CD14-positive monocyte (primary cell): ENCODE measurements around the gene GTF3A. TPM values are rescaled to one million over a fixed set of nuclear protein-coding genes. Genes with fewer than 3 reads are reported as not detected.

Experiments used
- DNase-seq, 3 donors: peaks; one replicate each; pipeline ENCODE4 v3.0.0-alpha.2; 2011 to 2022
- H2AFZ ChIP-seq: 2 replicates; pipeline ENCODE4 v1.6.0; 2012; ENCODE audit warnings: mild to moderate bottlenecking, low read depth, low read length, inconsistent platforms; ENCODE audit not compliant: insufficient read depth, poor library complexity, severe bottlenecking
- H3K27ac ChIP-seq, 2 donors: 1 replicate in 1 of 2; 2 replicates in 1 of 2; pipeline ENCODE4 v1.5.1; 2012 to 2013; ENCODE audit warnings: low read length in 2 of 2, control low read depth in 1 of 2, inconsistent platforms in 1 of 2, low read depth in 1 of 2, mild to moderate bottlenecking in 1 of 2
- H3K27me3 ChIP-seq, 2 donors: one replicate each; pipeline versions ENCODE4 v1.6.0 to v1.6.1; 2011 to 2013; ENCODE audit warnings: low read length in 2 of 2; ENCODE audit not compliant: control insufficient read depth in 2 of 2, insufficient read depth in 2 of 2
- H3K36me3 ChIP-seq, 2 donors: replicated peaks in 1 of 2; 1 replicate in 1 of 2; 2 replicates in 1 of 2; pipeline versions ENCODE4 v1.5.1 to v1.6.1; 2012 to 2013; ENCODE audit warnings: low read length in 2 of 2, control low read depth in 1 of 2, inconsistent platforms in 1 of 2, mild to moderate bottlenecking in 1 of 2; ENCODE audit not compliant: insufficient read depth in 2 of 2, control insufficient read depth in 1 of 2
- H3K4me1 ChIP-seq, 2 donors: 1 replicate in 1 of 2; 2 replicates in 1 of 2; pipeline versions ENCODE4 v1.5.1 to v1.6.1; 2012 to 2013; ENCODE audit warnings: low read length in 2 of 2, control low read depth in 1 of 2, inconsistent platforms in 1 of 2, mild to moderate bottlenecking in 1 of 2, moderate library complexity in 1 of 2; ENCODE audit not compliant: insufficient read depth in 2 of 2, control insufficient read depth in 1 of 2
- H3K4me2 ChIP-seq: replicated peaks from 2 replicates; pipeline ENCODE3; 2012; ENCODE audit warnings: low read length, moderate library complexity, mild to moderate bottlenecking; ENCODE audit not compliant: poor library complexity, severe bottlenecking; ENCODE audit errors: extremely low read depth
- H3K4me3 ChIP-seq, 3 experiments: fragments of 200-600 bp in 1 of 3; sonication (generic) in 1 of 3; replicated peaks in 1 of 3; 1 replicate in 2 of 3; 2 replicates in 1 of 3; pipeline ENCODE4 v1.5.1; 2011 to 2013; ENCODE audit warnings: low read length in 3 of 3, mild to moderate bottlenecking in 3 of 3, control low read depth in 2 of 3, low read depth in 2 of 3, inconsistent platforms in 1 of 3, moderate library complexity in 1 of 3
- H3K79me2 ChIP-seq: 2 replicates; pipeline ENCODE4 v1.6.0; 2012; ENCODE audit warnings: mild to moderate bottlenecking, control low read depth, inconsistent platforms, low read length, moderate library complexity; ENCODE audit not compliant: insufficient read depth
- H3K9ac ChIP-seq: 2 replicates; pipeline ENCODE4 v1.6.0; 2017; ENCODE audit warnings: low read length, mild to moderate bottlenecking; ENCODE audit not compliant: insufficient read depth, poor library complexity, severe bottlenecking
- H3K9me3 ChIP-seq, 2 donors: replicated peaks in 1 of 2; 1 replicate in 1 of 2; 2 replicates in 1 of 2; pipeline versions ENCODE4 v1.5.1 to v1.6.1; 2012 to 2013; ENCODE audit warnings: low read length in 2 of 2, control low read depth in 1 of 2; ENCODE audit not compliant: control insufficient read depth in 1 of 2, insufficient read depth in 1 of 2
- H4K20me1 ChIP-seq: 2 replicates; pipeline ENCODE4 v1.6.0; 2012; ENCODE audit warnings: mild to moderate bottlenecking, low read length, control low read depth, moderate library complexity; ENCODE audit not compliant: insufficient read depth
- H3K27ac Mint-ChIP-seq, 7 donors: one replicate each; pipeline ENCODE4 v1.8.0; 2020; ENCODE audit warnings: mild to moderate bottlenecking in 7 of 7, mixed read lengths in 7 of 7, moderate library complexity in 6 of 7, inconsistent platforms in 2 of 7
- H3K27me3 Mint-ChIP-seq, 3 donors: one replicate each; pipeline ENCODE4 v1.8.0; 2021 to 2022; ENCODE audit warnings: low read depth in 3 of 3, mild to moderate bottlenecking in 3 of 3, mixed read lengths in 3 of 3, moderate library complexity in 3 of 3, inconsistent platforms in 1 of 3
- H3K36me3 Mint-ChIP-seq, 2 donors: one replicate each; pipeline ENCODE4 v1.8.0; 2020; ENCODE audit warnings: mixed read lengths in 2 of 2, inconsistent platforms in 1 of 2, mild to moderate bottlenecking in 1 of 2
- H3K4me1 Mint-ChIP-seq: one replicate; pipeline ENCODE4 v1.8.0; 2020; ENCODE audit warnings: mild to moderate bottlenecking, mixed read lengths
- H3K4me3 Mint-ChIP-seq, 2 donors: one replicate each; pipeline ENCODE4 v1.8.0; 2020; ENCODE audit warnings: mild to moderate bottlenecking in 2 of 2, mixed read lengths in 2 of 2, moderate library complexity in 1 of 2
- H3K9me3 Mint-ChIP-seq, 7 donors: one replicate each; pipeline ENCODE4 v1.8.0; 2020 to 2022; ENCODE audit warnings: mixed read lengths in 7 of 7, mild to moderate bottlenecking in 6 of 7, moderate library complexity in 6 of 7, inconsistent platforms in 2 of 7
- CTCF ChIP-seq: fragments of 200-600 bp; IDR thresholded peaks from one replicate; pipeline ENCODE4 v1.8.0; 2022; ENCODE audit warnings: antibody characterized with exemption, mild to moderate bottlenecking
- WGBS: methylation state at CpG from one replicate; pipeline ENCODE4 v1.1.5; 2013; ENCODE audit warnings: missing lambda C conversion rate; ENCODE audit not compliant: insufficient coverage; 5-methylcytosine and 5-hydroxymethylcytosine counted together
- intact Hi-C, 2 donors: fragments of 100-400 bp; cut with micrococcal nuclease; formaldehyde crosslinking; loops; one replicate each; pipeline versions ENCODE4 v1.15.0 to v1.15.1; 2023
- polyA plus RNA-seq, 3 donors: library from polyadenylated mRNA; depleted of rRNA in 1 of 3; unstranded in 2 of 3; stranded (reverse) in 1 of 3; fragments of 300-500 nt in 2 of 3; fragments of >200 nt in 1 of 3; fragmentation: Illumina TruSeq in 2 of 3; gene quantifications; 1 replicate in 2 of 3; 2 replicates in 1 of 3; pipeline ENCODE4 v1.2.3, GENCODE V29; 2012 to 2021

Gene GTF3A
- polyA plus RNA-seq, 3 donors, result 88.8 to 259 (median 179) TPM

- Mint-ChIP-seq H3K9me3 (peaks cover 0 to 3% (median 0%) of the 10 kb centered on the region in 7 donors), H3K4me3 (no peak overlapping the region), H3K4me1 (peaks cover 14% of the 10 kb centered on the region), H3K36me3 (no peaks in the 10 kb centered on the region), H3K27me3 (peaks cover 5 to 22% (median 7%) of the 10 kb centered on the region in 3 donors), H3K27ac (no peak overlapping the region)
- no peak overlapping the region for H3K4me2 ChIP-seq
- TF ChIP-seq CTCF, result no peak
- intact Hi-C loops, result no loop called here
- DNase-seq, result no peak
- no peak overlapping the region for H3K27ac ChIP-seq
- no peak overlapping the region for H3K4me3 ChIP-seq
- H3K27me3 ChIP-seq, result no peaks in the 10 kb centered on the region
- 100% methylated on average over 1 of the region's 3 CpGs for WGBS
- H3K36me3 ChIP-seq, result no peaks in the 10 kb centered on the region
- H2AFZ ChIP-seq, result no peak overlapping the region
- peaks cover 0 to 3% of the 10 kb centered on the region in 2 donors for H3K4me1 ChIP-seq
- H4K20me1 ChIP-seq, result no peaks in the 10 kb centered on the region
- H3K9ac ChIP-seq, result no peak overlapping the region
- H3K9me3 ChIP-seq, result no peaks in the 10 kb centered on the region
- H3K79me2 ChIP-seq, result no peaks in the 10 kb centered on the region
Measured at GRCh38 chr13:27411341-27411740, 13.1 kb upstream of the GTF3A start.

GRCh38 chr13:27415116-27415515 is 9.3 kb upstream of the GTF3A start:
- intact Hi-C loops, result no loop called here
- H3K4me2 ChIP-seq, result no peak overlapping the region
- Mint-ChIP-seq H3K27ac (no peak overlapping the region), H3K27me3 (peaks cover 5 to 14% (median 7%) of the 10 kb centered on the region in 3 donors), H3K4me3 (no peak overlapping the region), H3K36me3 (no peaks in the 10 kb centered on the region), H3K4me1 (peaks cover 11% of the 10 kb centered on the region), H3K9me3 (peaks cover 0 to 2% (median 0%) of the 10 kb centered on the region in 7 donors)
- H3K27ac ChIP-seq, result no peak overlapping the region
- no peaks in the 10 kb centered on the region for H3K9me3 ChIP-seq
- peaks cover 0 to 3% of the 10 kb centered on the region in 2 donors for H3K4me1 ChIP-seq
- H3K79me2 ChIP-seq, result no peaks in the 10 kb centered on the region
- no peak overlapping the region for H3K9ac ChIP-seq
- no peaks in the 10 kb centered on the region for H3K36me3 ChIP-seq
- H3K4me3 ChIP-seq, result no peak overlapping the region
- no peak for TF ChIP-seq CTCF
- H3K27me3 ChIP-seq, result no peaks in the 10 kb centered on the region
- no peak for DNase-seq
- no peak overlapping the region for H2AFZ ChIP-seq
- WGBS, result no CpG with 5 or more reads among the region's 1 CpG
- H4K20me1 ChIP-seq, result no peaks in the 10 kb centered on the region
